ENCODE measurements around the gene PPIL1. TPM values are rescaled to one million over a fixed set of nuclear protein-coding genes. Genes with fewer than 3 reads are reported as not detected.

PPIL1 gene
- total and polyA plus RNA-seq, 2 of the 13 experiments (the other 11 are each of a cell fraction or from before 2014, with no cell fraction given) = 74.2 to 144 TPM

GRCh38 chr6:36851626-36852025, 23.0 kb downstream of the PPIL1 start:
- ChIA-PET CTCF (ENCODE audit: low intra/inter-chr PET ratio, low total read pairs) (interaction anchor here (1.1 to 4.6 kb wide), 6 partner anchors 16 to 86 kb away, joined by 3 to 47 read pairs (median 7); no protein-coding TSS in a partner anchor), POLR2A (interaction anchor here (0.6 to 3.1 kb wide), 7 partner anchors 22 to 175 kb away, joined by 3 to 29 read pairs (median 4); partner anchors contain the start of genes C6orf89 and PPIL1)
- peaks cover 35% of the 10 kb centered on the region for H3K4me1 ChIP-seq (ENCODE audit: insufficient read depth, low read length)
- H4K20me1 ChIP-seq (ENCODE audit: insufficient read depth, low read length) = no peaks in the 10 kb centered on the region
- WGBS (ENCODE audit: low lambda C conversion rate) = 76% methylated on average over 4 of the region's 4 CpGs
- BruUV-seq (replicated peaks) = no TSS peak
- H3K4me3 ChIP-seq (replicated peaks in 1 of 3; ENCODE audit: insufficient read depth in 1 of 3, low read depth in 2 of 3, low read length in 3 of 3) = no peak overlapping the region
- intact Hi-C loops (cut with micrococcal nuclease; ENCODE audit: unreplicated experiment) (loop anchor here (1.0 to 10.0 kb wide), 3 partner anchors 41 to 227 kb away; no protein-coding TSS in a partner anchor), in situ Hi-C loops (cut with HindIII; ENCODE audit: extremely low pct_ligation_motif_present, low pct_unique_long_range_greater_than_20kb) (loop anchor here (5.0 kb wide), 2 partner anchors 39 to 79 kb away; no protein-coding TSS in a partner anchor)
- no peaks in the 10 kb centered on the region for H3K9me3 ChIP-seq (ENCODE audit: low read length)
- H3K27ac ChIP-seq (ENCODE audit: extremely low read length, insufficient read depth, low read length) = no peak overlapping the region
- no peak overlapping the region for H2AFZ ChIP-seq (ENCODE audit: low read length)
- no peak for ATAC-seq
- no peaks in the 10 kb centered on the region for H3K79me2 ChIP-seq (ENCODE audit: insufficient read depth, low read length)
- no peak for DNase-seq (ENCODE audit: low spot score)
- no peak for FAIRE-seq
- H3K36me3 ChIP-seq (replicated peaks in 1 of 2; ENCODE audit: control insufficient read depth in 1 of 2, insufficient read depth in 2 of 2, low read length in 2 of 2) = peaks cover 13 to 34% of the 10 kb centered on the region in 2 experiments
- no peak overlapping the region for H3K4me2 ChIP-seq (ENCODE audit: low read depth, low read length)
- no peaks in the 10 kb centered on the region for H3K27me3 ChIP-seq (ENCODE audit: control insufficient read depth in 1 of 2, insufficient read depth in 2 of 2, low read length in 2 of 2)
- TF ChIP-seq ZNF138 (CRISPR knock-in tag; IDR thresholded peaks at IDR 0.05; ENCODE audit: low read depth) (0 out of 2 replicates have a peak, but pooled peaks have one; percentile 56), CAMTA2 (CRISPR knock-in tag; IDR thresholded peaks at IDR 0.05; ENCODE audit: borderline replicate concordance) (no peak), DPF2 (CRISPR knock-in tag; IDR thresholded peaks at IDR 0.05; ENCODE audit: borderline replicate concordance, low read depth) (no peak), CREB1 (IDR thresholded peaks at IDR 0.05) (no peak), CREB1 (CRISPR knock-in tag; IDR thresholded peaks at IDR 0.05) (no peak), HNF1B (CRISPR knock-in tag; IDR thresholded peaks at IDR 0.05) (no peak), MAF1 (CRISPR knock-in tag; IDR thresholded peaks at IDR 0.05; ENCODE audit: borderline replicate concordance) (0 out of 2 replicates have a peak, but pooled peaks have one; percentile 25)
- no peak overlapping the region for H3K9ac ChIP-seq (ENCODE audit: insufficient read depth, low read depth, low read length)

Data from HepG2 (cell line).